ENCODE measurements around the gene SYS1. TPM values are rescaled to one million over a fixed set of nuclear protein-coding genes. Genes with fewer than 3 reads are reported as not detected.
A peak's percentile ranks its signal among the peaks of the same experiment; 100 is the strongest.

The SYS1 gene
- total RNA-seq, 2 experiments from 2014 or later: 94.8 to 107 TPM

GRCh38 chr20:45359406-45360148 lies 3.4 kb upstream of the SYS1 start:
- TF ChIP-seq CTCF (IDR thresholded peaks at IDR 0.05): no peak
- no peaks in the 10 kb centered on the region for H3K36me3 ChIP-seq (ENCODE audit: insufficient read depth, low read length)
- no peak overlapping the region for H3K27ac ChIP-seq (ENCODE audit: low read depth in 1 of 2, low read length in 2 of 2)
- CTCF ChIA-PET: interaction anchor here (1.4 to 5.7 kb wide), 2 partner anchors 14 to 77 kb away, joined by 5 to 116 read pairs; no protein-coding TSS in a partner anchor
- peaks cover 41% of the 10 kb centered on the region for H3K4me1 ChIP-seq (ENCODE audit: insufficient read depth, low read length)
- no peak for DNase-seq
- H3K4me1 Mint-ChIP-seq (ENCODE audit: low read depth): peaks cover 20% of the 10 kb centered on the region
- intact Hi-C loops (cut with DNase I, micrococcal nuclease): no loop called here
- no peaks in the 10 kb centered on the region for H3K27me3 Mint-ChIP-seq
- H3K9me3 ChIP-seq (ENCODE audit: control insufficient read depth in 1 of 2, insufficient read depth in 1 of 2, low read length in 2 of 2): no peaks in the 10 kb centered on the region
- H3K27me3 ChIP-seq (ENCODE audit: control insufficient read depth in 1 of 2, insufficient read depth in 2 of 2, low read length in 2 of 2): no peaks in the 10 kb centered on the region
- H3K27ac Mint-ChIP-seq: no peak overlapping the region
- peaks cover 8% of the 10 kb centered on the region for H3K36me3 Mint-ChIP-seq (ENCODE audit: low read depth)
- no peak for ATAC-seq (ENCODE audit: poor library complexity)
- H3K4me3 Mint-ChIP-seq: no peak overlapping the region
- no peaks in the 10 kb centered on the region for H3K9me3 Mint-ChIP-seq
- POLR2A ChIA-PET: interaction anchor here (0.9 to 6.8 kb wide), 2 partner anchors 58 to 77 kb away, joined by 5 to 78 read pairs; partner anchors contain the start of gene PIGT
- no peak overlapping the region for H3K4me3 ChIP-seq (ENCODE audit: low read length)

- ATAC-seq (ENCODE audit: poor library complexity): no peak
- Histone ChIP-seq H3K4me3 (ENCODE audit: low read length) (no peak overlapping the region), H3K9me3 (ENCODE audit: control insufficient read depth in 1 of 2, insufficient read depth in 1 of 2, low read length in 2 of 2) (no peaks in the 10 kb centered on the region), H3K36me3 (ENCODE audit: insufficient read depth, low read length) (peaks cover 17% of the 10 kb centered on the region), H3K27ac (ENCODE audit: low read depth in 1 of 2, low read length in 2 of 2) (no peak overlapping the region), H3K4me1 (ENCODE audit: insufficient read depth, low read length) (peaks cover 55% of the 10 kb centered on the region), H3K27me3 (ENCODE audit: control insufficient read depth in 1 of 2, insufficient read depth in 2 of 2, low read length in 2 of 2) (no peaks in the 10 kb centered on the region)
- no peak for TF ChIP-seq CTCF (IDR thresholded peaks at IDR 0.05)
- intact Hi-C loops (cut with DNase I, micrococcal nuclease): loop anchor here (1.0 to 2.0 kb wide), 5 partner anchors 45 to 410 kb away; no protein-coding TSS in a partner anchor
- Mint-ChIP-seq H3K27ac (no peak overlapping the region), H3K27me3 (no peaks in the 10 kb centered on the region), H3K4me3 (no peak overlapping the region), H3K4me1 (ENCODE audit: low read depth) (peaks cover 38% of the 10 kb centered on the region), H3K36me3 (ENCODE audit: low read depth) (peaks cover 28% of the 10 kb centered on the region), H3K9me3 (no peaks in the 10 kb centered on the region)
- ChIA-PET POLR2A (interaction anchor here (2.6 to 6.8 kb wide), 2 partner anchors 45 to 55 kb away, joined by 30 to 78 read pairs; partner anchors contain the start of genes DBNDD2 and PIGT), CTCF (interaction anchor here (2.0 to 5.7 kb wide), 4 partner anchors 12 to 409 kb away, joined by 8 to 116 read pairs (median 52); no protein-coding TSS in a partner anchor)
- peak in 1 of 14 experiments; percentile 26 for DNase-seq
Observed at GRCh38 chr20:45361793-45362192, 1.2 kb upstream of the SYS1 start.

GRCh38 chr20:45363611-45364492 lies 896 bp downstream of the SYS1 start:
- Histone ChIP-seq H3K36me3 (ENCODE audit: insufficient read depth, low read length) (peaks cover 36% of the 10 kb centered on the region), H3K27me3 (ENCODE audit: control insufficient read depth in 1 of 2, insufficient read depth in 2 of 2, low read length in 2 of 2) (no peaks in the 10 kb centered on the region), H3K27ac (ENCODE audit: low read depth in 1 of 2, low read length in 2 of 2) (peak overlapping the region; percentile 98 to 99), H3K9me3 (ENCODE audit: control insufficient read depth in 1 of 2, insufficient read depth in 1 of 2, low read length in 2 of 2) (no peaks in the 10 kb centered on the region), H3K4me1 (ENCODE audit: insufficient read depth, low read length) (peaks cover 55% of the 10 kb centered on the region), H3K4me3 (ENCODE audit: low read length) (peak overlapping the region; percentile 96)
- CTCF ChIA-PET: interaction anchor here (0.5 to 5.7 kb wide), 23 partner anchors 10 to 407 kb away, joined by 3 to 116 read pairs (median 5); partner anchors contain the start of genes PIGT and SDC4
- no peaks in the 10 kb centered on the region for H3K27me3 Mint-ChIP-seq
- DNase-seq (no peak), ATAC-seq (ENCODE audit: poor library complexity) (no peak)
- peaks cover 54% of the 10 kb centered on the region for H3K4me1 Mint-ChIP-seq (ENCODE audit: low read depth)
- H3K4me3 Mint-ChIP-seq: peak overlapping the region; percentile 91
- TF ChIP-seq CTCF (IDR thresholded peaks at IDR 0.05): no peak
- H3K9me3 Mint-ChIP-seq: no peaks in the 10 kb centered on the region
- intact Hi-C loops (cut with DNase I, micrococcal nuclease): loop anchor here (1.0 to 2.0 kb wide), 7 partner anchors 9 to 407 kb away; partner anchors contain the start of gene PIGT (in 1 of the 2)
- POLR2A ChIA-PET: interaction anchor here (0.7 to 6.8 kb wide), 15 partner anchors 9 to 570 kb away, joined by 3 to 184 read pairs (median 6); partner anchors contain the start of genes DBNDD2, DNTTIP1, PCIF1 and PIGT
- H3K27ac Mint-ChIP-seq: peak overlapping the region; percentile 85
- H3K36me3 Mint-ChIP-seq (ENCODE audit: low read depth): peaks cover 47% of the 10 kb centered on the region

Measured in CD4-positive, alpha-beta T cell (primary cell).